NCI-H2227 (cell line): ENCODE results near the gene CERS5.
A peak's percentile ranks its signal among the peaks of the same experiment; 100 is the strongest.
"Not testable (repeated sequence)": the region's sequence is repeated elsewhere in the genome, so short reads cannot be mapped to it uniquely, and the experiment has no call there.

Experiments
- DNase-seq: peaks from one replicate; lab custom pipeline; 2025; ENCODE audit not compliant: unreplicated experiment; lab: John Stamatoyannopoulos, UW

The CERS5 gene

GRCh38 chr12:50103767-50104321 is 63.3 kb downstream of the CERS5 start, which contains the start of gene GPD1:
Gene GPD1, plus strand, starts transcription at chr12:50104008. Its CDS starts 43 bp downstream, at chr12:50104051.
- peak; percentile 81 for DNase-seq

GRCh38 chr12:50103351-50103750 is 63.8 kb downstream of the CERS5 start:
- no peak for DNase-seq

GRCh38 chr12:50102646-50103309 is 64.4 kb downstream of the CERS5 start:
- no peak for DNase-seq

- DNase-seq: no peak
Observed at GRCh38 chr12:50102131-50102531, 65.0 kb downstream of the CERS5 start.

- DNase-seq: peak; percentile 20
Observed at GRCh38 chr12:50101663-50102062, 65.5 kb downstream of the CERS5 start.

GRCh38 chr12:50100561-50100960 is 66.6 kb downstream of the CERS5 start:
- DNase-seq: no peak

GRCh38 chr12:50099302-50100008 is 67.7 kb downstream of the CERS5 start:
- no peak for DNase-seq

- no peak for DNase-seq
Observed at GRCh38 chr12:50097952-50098351, 69.2 kb downstream of the CERS5 start.

- no peak for DNase-seq
Observed at GRCh38 chr12:50090391-50090790, 76.8 kb downstream of the CERS5 start.

- DNase-seq: no peak
Observed at GRCh38 chr12:50089730-50090129, 77.4 kb downstream of the CERS5 start.

GRCh38 chr12:50088577-50089335 is 78.4 kb downstream of the CERS5 start:
- DNase-seq: peak; percentile 71

GRCh38 chr12:50087995-50088394 is 79.2 kb downstream of the CERS5 start:
- DNase-seq: no peak

- no peak for DNase-seq
Observed at GRCh38 chr12:50087151-50087550, 80.0 kb downstream of the CERS5 start.

GRCh38 chr12:50086148-50086547 is 81.0 kb downstream of the CERS5 start:
- DNase-seq: no peak

GRCh38 chr12:50085615-50086072 is 81.5 kb downstream of the CERS5 start:
- no peak for DNase-seq

GRCh38 chr12:50084775-50085614 is 82.2 kb downstream of the CERS5 start, which contains the start of gene SMARCD1:
Gene SMARCD1, plus strand, starts transcription at chr12:50085342. Its CDS starts 28 bp downstream, at chr12:50085370.
- peak; percentile 96 for DNase-seq

GRCh38 chr12:50084409-50084774 is 82.8 kb downstream of the CERS5 start:
- not testable (repeated sequence) for DNase-seq

- DNase-seq: no peak
Observed at GRCh38 chr12:50083301-50083700, 83.9 kb downstream of the CERS5 start.

GRCh38 chr12:50082644-50083043 is 84.5 kb downstream of the CERS5 start:
- DNase-seq: no peak

- DNase-seq: no peak
Observed at GRCh38 chr12:50081096-50081808, 85.9 kb downstream of the CERS5 start.
